ENCODE data around the gene CFAP410.

The CFAP410 gene

GRCh38 chr21:44320847-44321246, 18.3 kb downstream of the CFAP410 start:
- H3K4me3 ChIP-seq (ENCODE audit: low read depth, low read length), result no peak overlapping the region
- no peak for TF ChIP-seq CTCF (IDR thresholded peaks at IDR 0.05; ENCODE audit: control insufficient read depth, extremely low read depth, insufficient read depth)
- DNase-seq (ENCODE audit: low read depth), result no peak

- no peak overlapping the region for H3K4me3 ChIP-seq (ENCODE audit: low read depth, low read length)
- no peak for TF ChIP-seq CTCF (IDR thresholded peaks at IDR 0.05; ENCODE audit: control insufficient read depth, extremely low read depth, insufficient read depth)
- DNase-seq (ENCODE audit: low read depth), result no peak
Observed at GRCh38 chr21:44319407-44320065, 19.7 kb downstream of the CFAP410 start.

- TF ChIP-seq CTCF (IDR thresholded peaks at IDR 0.05; ENCODE audit: control insufficient read depth, extremely low read depth, insufficient read depth), result no peak
- no peak for DNase-seq (ENCODE audit: low read depth)
- no peak overlapping the region for H3K4me3 ChIP-seq (ENCODE audit: low read depth, low read length)
Observed at GRCh38 chr21:44318489-44319285, 20.5 kb downstream of the CFAP410 start.

GRCh38 chr21:44317871-44318270, 21.3 kb downstream of the CFAP410 start:
- no peak for TF ChIP-seq CTCF (IDR thresholded peaks at IDR 0.05; ENCODE audit: control insufficient read depth, extremely low read depth, insufficient read depth)
- DNase-seq (ENCODE audit: low read depth), result no peak
- no peak overlapping the region for H3K4me3 ChIP-seq (ENCODE audit: low read depth, low read length)

GRCh38 chr21:44317241-44317782, 21.9 kb downstream of the CFAP410 start:
- no peak for DNase-seq (ENCODE audit: low read depth)
- no peak overlapping the region for H3K4me3 ChIP-seq (ENCODE audit: low read depth, low read length)
- no peak for TF ChIP-seq CTCF (IDR thresholded peaks at IDR 0.05; ENCODE audit: control insufficient read depth, extremely low read depth, insufficient read depth)

GRCh38 chr21:44316277-44316900, 22.8 kb downstream of the CFAP410 start:
- no peak for DNase-seq (ENCODE audit: low read depth)
- H3K4me3 ChIP-seq (ENCODE audit: low read depth, low read length), result no peak overlapping the region
- no peak for TF ChIP-seq CTCF (IDR thresholded peaks at IDR 0.05; ENCODE audit: control insufficient read depth, extremely low read depth, insufficient read depth)

Data from LNCaP clone FGC (cell line).